Measurements from ENCODE around the gene PLEK. TPM values are rescaled to one million over a fixed set of nuclear protein-coding genes. Genes with fewer than 3 reads are reported as not detected.

PLEK gene
- total and polyA plus RNA-seq, 4 donors, result 2.6 to 40.6 (median 4.6) TPM

DNA sequence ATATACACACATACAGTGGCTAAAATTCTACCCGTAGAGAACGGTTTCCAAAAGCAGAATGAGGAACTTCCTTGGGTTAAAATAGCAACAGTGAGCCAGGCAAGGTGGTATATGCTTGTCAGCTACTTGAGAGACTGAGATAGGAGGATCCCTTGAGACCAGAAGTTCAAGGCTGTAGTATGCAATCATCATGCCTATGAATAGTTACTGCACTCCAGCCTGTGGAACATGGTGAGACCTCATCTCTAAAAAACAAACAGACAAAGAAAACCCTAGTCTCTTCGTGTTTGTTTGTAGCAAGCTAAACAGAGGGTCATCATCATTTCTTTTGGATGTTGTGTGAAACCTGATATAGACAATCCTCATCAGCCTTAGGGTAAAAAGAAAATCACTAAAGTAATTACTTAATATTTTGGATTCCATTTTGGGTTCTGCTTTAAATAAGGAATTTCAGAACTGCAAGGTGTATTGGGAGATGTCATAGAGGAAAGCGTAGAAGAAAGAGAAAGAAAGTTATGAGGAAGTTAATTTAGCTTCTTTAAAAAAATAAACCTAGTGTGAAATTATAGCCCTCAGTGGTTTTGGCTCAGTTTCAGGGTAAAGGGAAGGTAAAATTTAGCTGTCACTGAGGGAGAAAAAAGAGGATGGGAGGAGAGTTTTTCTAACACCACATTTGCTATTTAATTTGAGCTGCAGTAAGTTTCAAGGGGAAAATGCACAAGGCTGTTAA, 46.5 kb downstream of the PLEK start:
- H3K36me3 ChIP-seq (ENCODE audit: control insufficient read depth in 4 of 4, insufficient read depth in 3 of 4, low read depth in 1 of 4, low read length in 3 of 4), result no peaks in the 10 kb centered on the region
- no peak overlapping the region for H3K4me3 ChIP-seq (ENCODE audit: low read depth in 1 of 3, low read length in 3 of 3)
- no peaks in the 10 kb centered on the region for H3K4me1 ChIP-seq (ENCODE audit: control insufficient read depth in 4 of 4, insufficient read depth in 4 of 4, low read length in 3 of 4)
- H3K9me3 ChIP-seq (ENCODE audit: control insufficient read depth in 4 of 4, low read length in 3 of 4), result no peaks in the 10 kb centered on the region
- H3K27ac ChIP-seq (ENCODE audit: low read depth in 1 of 2, low read length in 2 of 2), result no peak overlapping the region
- no peak for DNase-seq (ENCODE audit: low spot score)
- H3K27me3 ChIP-seq (ENCODE audit: control insufficient read depth in 4 of 4, insufficient read depth in 4 of 4, low read length in 3 of 4), result no peaks in the 10 kb centered on the region
- H3K9ac ChIP-seq (ENCODE audit: low read depth in 1 of 2, low read length in 2 of 2), result no peak overlapping the region
- WGBS, result 71% methylated on average over 4 of the region's 4 CpGs
- TF ChIP-seq, protein P1, sequence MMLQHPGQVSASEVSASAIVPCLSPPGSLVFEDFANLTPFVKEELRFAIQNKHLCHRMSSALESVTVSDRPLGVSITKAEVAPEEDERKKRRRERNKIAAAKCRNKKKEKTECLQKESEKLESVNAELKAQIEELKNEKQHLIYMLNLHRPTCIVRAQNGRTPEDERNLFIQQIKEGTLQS (IDR thresholded peaks at IDR 0.05), result no peak
- no peak for TF ChIP-seq HNF4G (IDR thresholded peaks at IDR 0.05)
- TF ChIP-seq JUND (IDR thresholded peaks at IDR 0.05), result no peak
- TF ChIP-seq GABPA (IDR thresholded peaks at IDR 0.05 in 1 of 2, conservative IDR thresholded peaks at IDR 0.05 in 1 of 2), result no peak
- TF ChIP-seq FOXA1 (IDR thresholded peaks at IDR 0.05), result no peak
- TF ChIP-seq, protein P2, sequence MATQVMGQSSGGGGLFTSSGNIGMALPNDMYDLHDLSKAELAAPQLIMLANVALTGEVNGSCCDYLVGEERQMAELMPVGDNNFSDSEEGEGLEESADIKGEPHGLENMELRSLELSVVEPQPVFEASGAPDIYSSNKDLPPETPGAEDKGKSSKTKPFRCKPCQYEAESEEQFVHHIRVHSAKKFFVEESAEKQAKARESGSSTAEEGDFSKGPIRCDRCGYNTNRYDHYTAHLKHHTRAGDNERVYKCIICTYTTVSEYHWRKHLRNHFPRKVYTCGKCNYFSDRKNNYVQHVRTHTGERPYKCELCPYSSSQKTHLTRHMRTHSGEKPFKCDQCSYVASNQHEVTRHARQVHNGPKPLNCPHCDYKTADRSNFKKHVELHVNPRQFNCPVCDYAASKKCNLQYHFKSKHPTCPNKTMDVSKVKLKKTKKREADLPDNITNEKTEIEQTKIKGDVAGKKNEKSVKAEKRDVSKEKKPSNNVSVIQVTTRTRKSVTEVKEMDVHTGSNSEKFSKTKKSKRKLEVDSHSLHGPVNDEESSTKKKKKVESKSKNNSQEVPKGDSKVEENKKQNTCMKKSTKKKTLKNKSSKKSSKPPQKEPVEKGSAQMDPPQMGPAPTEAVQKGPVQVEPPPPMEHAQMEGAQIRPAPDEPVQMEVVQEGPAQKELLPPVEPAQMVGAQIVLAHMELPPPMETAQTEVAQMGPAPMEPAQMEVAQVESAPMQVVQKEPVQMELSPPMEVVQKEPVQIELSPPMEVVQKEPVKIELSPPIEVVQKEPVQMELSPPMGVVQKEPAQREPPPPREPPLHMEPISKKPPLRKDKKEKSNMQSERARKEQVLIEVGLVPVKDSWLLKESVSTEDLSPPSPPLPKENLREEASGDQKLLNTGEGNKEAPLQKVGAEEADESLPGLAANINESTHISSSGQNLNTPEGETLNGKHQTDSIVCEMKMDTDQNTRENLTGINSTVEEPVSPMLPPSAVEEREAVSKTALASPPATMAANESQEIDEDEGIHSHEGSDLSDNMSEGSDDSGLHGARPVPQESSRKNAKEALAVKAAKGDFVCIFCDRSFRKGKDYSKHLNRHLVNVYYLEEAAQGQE (IDR thresholded peaks at IDR 0.05), result no peak

DNA sequence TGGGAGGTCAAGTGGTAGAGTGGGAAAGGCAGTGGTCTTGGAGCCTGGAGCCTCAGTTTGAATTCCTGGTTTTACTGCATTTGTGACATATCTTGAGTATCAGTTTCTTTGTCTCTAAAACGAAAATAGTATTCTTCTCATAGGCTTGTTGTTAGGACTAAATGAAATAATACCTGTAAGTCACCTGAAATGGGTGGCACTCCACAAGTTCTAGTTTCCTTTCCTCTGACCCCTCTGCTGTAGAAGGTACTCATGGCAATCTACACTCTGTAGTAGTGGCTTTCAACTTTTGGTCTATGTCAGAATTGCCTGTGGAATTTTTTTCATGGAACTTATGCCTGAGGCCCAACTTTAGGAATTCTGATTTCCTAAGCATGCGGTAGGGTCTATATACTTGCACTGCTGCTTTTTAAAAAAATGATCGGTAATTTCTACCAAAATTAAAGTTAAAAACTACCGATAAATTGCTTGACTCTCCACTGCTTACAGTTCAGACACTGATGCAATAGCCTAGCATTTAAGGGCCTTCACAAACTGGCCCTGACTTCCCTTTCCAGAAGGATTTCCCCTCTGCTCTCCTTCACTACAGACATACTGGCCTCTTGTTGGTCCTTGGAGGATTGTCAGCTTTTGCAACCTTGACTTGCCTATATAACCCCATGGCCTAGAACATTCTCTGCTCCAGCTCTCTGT, 47.2 kb downstream of the PLEK start:
- WGBS, result 77% methylated on average over 4 of the region's 4 CpGs
- TF ChIP-seq, protein P1 (IDR thresholded peaks at IDR 0.05), result no peak
- no peak for TF ChIP-seq RAD21 (IDR thresholded peaks at IDR 0.05)
- TF ChIP-seq JUND (IDR thresholded peaks at IDR 0.05), result no peak
- TF ChIP-seq FOXA1 (IDR thresholded peaks at IDR 0.05), result no peak
- TF ChIP-seq RXRA (IDR thresholded peaks at IDR 0.05), result no peak
- TF ChIP-seq FOXA2 (IDR thresholded peaks at IDR 0.05), result no peak
- no peak for TF ChIP-seq EGR1 (IDR thresholded peaks at IDR 0.05; ENCODE audit: low read depth in 2 of 2)
- TF ChIP-seq, protein P3, sequence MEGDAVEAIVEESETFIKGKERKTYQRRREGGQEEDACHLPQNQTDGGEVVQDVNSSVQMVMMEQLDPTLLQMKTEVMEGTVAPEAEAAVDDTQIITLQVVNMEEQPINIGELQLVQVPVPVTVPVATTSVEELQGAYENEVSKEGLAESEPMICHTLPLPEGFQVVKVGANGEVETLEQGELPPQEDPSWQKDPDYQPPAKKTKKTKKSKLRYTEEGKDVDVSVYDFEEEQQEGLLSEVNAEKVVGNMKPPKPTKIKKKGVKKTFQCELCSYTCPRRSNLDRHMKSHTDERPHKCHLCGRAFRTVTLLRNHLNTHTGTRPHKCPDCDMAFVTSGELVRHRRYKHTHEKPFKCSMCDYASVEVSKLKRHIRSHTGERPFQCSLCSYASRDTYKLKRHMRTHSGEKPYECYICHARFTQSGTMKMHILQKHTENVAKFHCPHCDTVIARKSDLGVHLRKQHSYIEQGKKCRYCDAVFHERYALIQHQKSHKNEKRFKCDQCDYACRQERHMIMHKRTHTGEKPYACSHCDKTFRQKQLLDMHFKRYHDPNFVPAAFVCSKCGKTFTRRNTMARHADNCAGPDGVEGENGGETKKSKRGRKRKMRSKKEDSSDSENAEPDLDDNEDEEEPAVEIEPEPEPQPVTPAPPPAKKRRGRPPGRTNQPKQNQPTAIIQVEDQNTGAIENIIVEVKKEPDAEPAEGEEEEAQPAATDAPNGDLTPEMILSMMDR (IDR thresholded peaks at IDR 0.05; ENCODE audit: low read depth, low read length, missing input control), result no peak
- no peak for TF ChIP-seq HNF4G (IDR thresholded peaks at IDR 0.05)
- no peak for TF ChIP-seq NR2F2 (IDR thresholded peaks at IDR 0.05)
- TF ChIP-seq HNF4A (conservative IDR thresholded peaks at IDR 0.05), result no peak
- TF ChIP-seq SP1 (IDR thresholded peaks at IDR 0.05), result no peak
- TF ChIP-seq, protein P4, sequence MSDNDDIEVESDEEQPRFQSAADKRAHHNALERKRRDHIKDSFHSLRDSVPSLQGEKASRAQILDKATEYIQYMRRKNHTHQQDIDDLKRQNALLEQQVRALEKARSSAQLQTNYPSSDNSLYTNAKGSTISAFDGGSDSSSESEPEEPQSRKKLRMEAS (IDR thresholded peaks at IDR 0.05), result no peak
- TF ChIP-seq YY1 (IDR thresholded peaks at IDR 0.05), result no peak
- TF ChIP-seq, protein P2 (IDR thresholded peaks at IDR 0.05), result no peak

More for the DNA sequence above, 47.2 kb downstream of the PLEK start:
- no peak overlapping the region for H3K4me3 ChIP-seq (ENCODE audit: low read depth in 1 of 3, low read length in 3 of 3)
- no peak overlapping the region for H3K27ac ChIP-seq (ENCODE audit: low read depth in 1 of 2, low read length in 2 of 2)
- no peaks in the 10 kb centered on the region for H3K9me3 ChIP-seq (ENCODE audit: control insufficient read depth in 4 of 4, low read length in 3 of 4)
- no peaks in the 10 kb centered on the region for H3K36me3 ChIP-seq (ENCODE audit: control insufficient read depth in 4 of 4, insufficient read depth in 3 of 4, low read depth in 1 of 4, low read length in 3 of 4)
- DNase-seq (ENCODE audit: low spot score), result no peak
- no peaks in the 10 kb centered on the region for H3K27me3 ChIP-seq (ENCODE audit: control insufficient read depth in 4 of 4, insufficient read depth in 4 of 4, low read length in 3 of 4)
- no peak overlapping the region for H3K9ac ChIP-seq (ENCODE audit: low read depth in 1 of 2, low read length in 2 of 2)
- no peaks in the 10 kb centered on the region for H3K4me1 ChIP-seq (ENCODE audit: control insufficient read depth in 4 of 4, insufficient read depth in 4 of 4, low read length in 3 of 4)
